Measurements from ENCODE around the gene RRM2. TPM values are rescaled to one million over a fixed set of nuclear protein-coding genes. Genes with fewer than 3 reads are reported as not detected.

The RRM2 gene
- polyA plus RNA-seq, result 10 to 100 TPM; 14.8 to 43.2 TPM

- Histone ChIP-seq H3K4me1 (ENCODE audit: control insufficient read depth in 2 of 2, insufficient read depth in 2 of 2, low read length in 1 of 2) (peaks cover 0 to 8% of the 10 kb centered on the region in 2 donors), H3K9me3 (ENCODE audit: control insufficient read depth in 2 of 2, insufficient read depth in 1 of 2, low read depth in 1 of 2, low read length in 1 of 2) (no peaks in the 10 kb centered on the region), H3K4me3 (ENCODE audit: low read depth in 1 of 2, low read length in 2 of 2) (peak within 1 kb of the TSS; percentile 54 to 55), H3K36me3 (ENCODE audit: control insufficient read depth in 2 of 2, insufficient read depth in 2 of 2, low read length in 1 of 2) (no peaks in the 10 kb centered on the region), H3K27ac (ENCODE audit: low read depth in 2 of 2, low read length in 1 of 2) (peak within 1 kb of the TSS; percentile 11 to 59), H3K27me3 (ENCODE audit: control insufficient read depth in 1 of 2, insufficient read depth in 2 of 2, low read length in 2 of 2) (no peaks in the 10 kb centered on the region)
- 1% methylated on average over 62 to 81 of the region's 81 CpGs for WGBS, 2 donors
Measured at GRCh38 chr2:10122500-10123280, at the start of gene RRM2. Gene RRM2 (plus strand): TSS chr2:10122739. CDS start chr2:10122799, 60 bp downstream.

GRCh38 chr2:10073706-10074105 is 48.8 kb upstream of the RRM2 start:
- 70 to 71% methylated on average over 8 of the region's 8 CpGs for WGBS, 2 donors
- Histone ChIP-seq H3K27ac (ENCODE audit: low read depth in 2 of 2, low read length in 1 of 2) (no peak overlapping the region), H3K4me3 (ENCODE audit: low read depth in 1 of 2, low read length in 2 of 2) (no peak overlapping the region), H3K27me3 (ENCODE audit: control insufficient read depth in 1 of 2, insufficient read depth in 2 of 2, low read length in 2 of 2) (no peaks in the 10 kb centered on the region), H3K36me3 (ENCODE audit: control insufficient read depth in 2 of 2, insufficient read depth in 2 of 2, low read length in 1 of 2) (no peaks in the 10 kb centered on the region), H3K4me1 (ENCODE audit: control insufficient read depth in 2 of 2, insufficient read depth in 2 of 2, low read length in 1 of 2) (no peaks in the 10 kb centered on the region), H3K9me3 (ENCODE audit: control insufficient read depth in 2 of 2, insufficient read depth in 1 of 2, low read depth in 1 of 2, low read length in 1 of 2) (no peaks in the 10 kb centered on the region)

- Histone ChIP-seq H3K36me3 (ENCODE audit: control insufficient read depth in 2 of 2, insufficient read depth in 2 of 2, low read length in 1 of 2) (no peaks in the 10 kb centered on the region), H3K27ac (ENCODE audit: low read depth in 2 of 2, low read length in 1 of 2) (no peak overlapping the region), H3K9me3 (ENCODE audit: control insufficient read depth in 2 of 2, insufficient read depth in 1 of 2, low read depth in 1 of 2, low read length in 1 of 2) (no peaks in the 10 kb centered on the region), H3K4me1 (ENCODE audit: control insufficient read depth in 2 of 2, insufficient read depth in 2 of 2, low read length in 1 of 2) (no peaks in the 10 kb centered on the region), H3K27me3 (ENCODE audit: control insufficient read depth in 1 of 2, insufficient read depth in 2 of 2, low read length in 2 of 2) (no peaks in the 10 kb centered on the region), H3K4me3 (ENCODE audit: low read depth in 1 of 2, low read length in 2 of 2) (no peak overlapping the region)
- WGBS, 2 donors, result 85% methylated on average over 13 of the region's 13 CpGs
Measured at GRCh38 chr2:10075101-10075500, 47.4 kb upstream of the RRM2 start.

- Histone ChIP-seq H3K9me3 (ENCODE audit: control insufficient read depth in 2 of 2, insufficient read depth in 1 of 2, low read depth in 1 of 2, low read length in 1 of 2) (no peaks in the 10 kb centered on the region), H3K4me1 (ENCODE audit: control insufficient read depth in 2 of 2, insufficient read depth in 2 of 2, low read length in 1 of 2) (peaks cover 0 to 5% of the 10 kb centered on the region in 2 donors), H3K27me3 (ENCODE audit: control insufficient read depth in 1 of 2, insufficient read depth in 2 of 2, low read length in 2 of 2) (peaks cover 0 to 3% of the 10 kb centered on the region in 2 donors), H3K36me3 (ENCODE audit: control insufficient read depth in 2 of 2, insufficient read depth in 2 of 2, low read length in 1 of 2) (no peaks in the 10 kb centered on the region), H3K4me3 (ENCODE audit: low read depth in 1 of 2, low read length in 2 of 2) (no peak overlapping the region), H3K27ac (ENCODE audit: low read depth in 2 of 2, low read length in 1 of 2) (no peak overlapping the region)
- 68 to 69% methylated on average over 9 of the region's 9 CpGs for WGBS, 2 donors
Measured at GRCh38 chr2:10075571-10076209, 46.8 kb upstream of the RRM2 start.

- H3K9me3 ChIP-seq (ENCODE audit: control insufficient read depth in 2 of 2, insufficient read depth in 1 of 2, low read depth in 1 of 2, low read length in 1 of 2), result no peaks in the 10 kb centered on the region
- H3K36me3 ChIP-seq (ENCODE audit: control insufficient read depth in 2 of 2, insufficient read depth in 2 of 2, low read length in 1 of 2), result no peaks in the 10 kb centered on the region
- 77 to 83% methylated on average over 13 of the region's 13 CpGs for WGBS, 2 donors
- H3K27ac ChIP-seq (ENCODE audit: low read depth in 2 of 2, low read length in 1 of 2), result no peak overlapping the region
- peaks cover 0 to 5% of the 10 kb centered on the region in 2 donors for H3K27me3 ChIP-seq (ENCODE audit: control insufficient read depth in 1 of 2, insufficient read depth in 2 of 2, low read length in 2 of 2)
- H3K4me3 ChIP-seq (ENCODE audit: low read depth in 1 of 2, low read length in 2 of 2), result no peak overlapping the region
- peaks cover 0 to 5% of the 10 kb centered on the region in 2 donors for H3K4me1 ChIP-seq (ENCODE audit: control insufficient read depth in 2 of 2, insufficient read depth in 2 of 2, low read length in 1 of 2)
Measured at GRCh38 chr2:10076511-10076910, 46.0 kb upstream of the RRM2 start.

GRCh38 chr2:10076988-10077527 is 45.5 kb upstream of the RRM2 start:
- whole genome bisulfite sequencing, 2 donors, result 72 to 85% methylated on average over 5 of the region's 5 CpGs
- H3K4me1 ChIP-seq (ENCODE audit: control insufficient read depth in 2 of 2, insufficient read depth in 2 of 2, low read length in 1 of 2), result peaks cover 0 to 5% of the 10 kb centered on the region in 2 donors
- H3K27ac ChIP-seq (ENCODE audit: low read depth in 2 of 2, low read length in 1 of 2), result no peak overlapping the region
- no peaks in the 10 kb centered on the region for H3K9me3 ChIP-seq (ENCODE audit: control insufficient read depth in 2 of 2, insufficient read depth in 1 of 2, low read depth in 1 of 2, low read length in 1 of 2)
- peaks cover 0 to 5% of the 10 kb centered on the region in 2 donors for H3K27me3 ChIP-seq (ENCODE audit: control insufficient read depth in 1 of 2, insufficient read depth in 2 of 2, low read length in 2 of 2)
- no peak overlapping the region for H3K4me3 ChIP-seq (ENCODE audit: low read depth in 1 of 2, low read length in 2 of 2)
- no peaks in the 10 kb centered on the region for H3K36me3 ChIP-seq (ENCODE audit: control insufficient read depth in 2 of 2, insufficient read depth in 2 of 2, low read length in 1 of 2)

- WGBS, 2 donors, result 78 to 86% methylated on average over 7 of the region's 7 CpGs
- H3K27me3 ChIP-seq (ENCODE audit: control insufficient read depth in 1 of 2, insufficient read depth in 2 of 2, low read length in 2 of 2), result peaks cover 0 to 6% of the 10 kb centered on the region in 2 donors
- no peak overlapping the region for H3K27ac ChIP-seq (ENCODE audit: low read depth in 2 of 2, low read length in 1 of 2)
Measured at GRCh38 chr2:10078001-10078400, 44.5 kb upstream of the RRM2 start.

GRCh38 chr2:10078704-10079265 is 43.8 kb upstream of the RRM2 start:
- 30 to 34% methylated on average over 12 of the region's 12 CpGs for WGBS, 2 donors
- H3K27me3 ChIP-seq (ENCODE audit: control insufficient read depth in 1 of 2, insufficient read depth in 2 of 2, low read length in 2 of 2), result peaks cover 0 to 11% of the 10 kb centered on the region in 2 donors
- peaks cover 0 to 5% of the 10 kb centered on the region in 2 donors for H3K4me1 ChIP-seq (ENCODE audit: control insufficient read depth in 2 of 2, insufficient read depth in 2 of 2, low read length in 1 of 2)
- no peaks in the 10 kb centered on the region for H3K9me3 ChIP-seq (ENCODE audit: control insufficient read depth in 2 of 2, insufficient read depth in 1 of 2, low read depth in 1 of 2, low read length in 1 of 2)
- peak overlapping the region; percentile 26 to 58 for H3K27ac ChIP-seq (ENCODE audit: low read depth in 2 of 2, low read length in 1 of 2)
- H3K36me3 ChIP-seq (ENCODE audit: control insufficient read depth in 2 of 2, insufficient read depth in 2 of 2, low read length in 1 of 2), result no peaks in the 10 kb centered on the region
- peak overlapping the region in 1 of 2 donors; percentile 44 for H3K4me3 ChIP-seq (ENCODE audit: low read depth in 1 of 2, low read length in 2 of 2)

More at GRCh38 chr2:10078001-10078400, 44.5 kb upstream of the RRM2 start:
- Histone ChIP-seq H3K4me3 (ENCODE audit: low read depth in 1 of 2, low read length in 2 of 2) (no peak overlapping the region), H3K9me3 (ENCODE audit: control insufficient read depth in 2 of 2, insufficient read depth in 1 of 2, low read depth in 1 of 2, low read length in 1 of 2) (no peaks in the 10 kb centered on the region), H3K4me1 (ENCODE audit: control insufficient read depth in 2 of 2, insufficient read depth in 2 of 2, low read length in 1 of 2) (peaks cover 0 to 5% of the 10 kb centered on the region in 2 donors), H3K36me3 (ENCODE audit: control insufficient read depth in 2 of 2, insufficient read depth in 2 of 2, low read length in 1 of 2) (no peaks in the 10 kb centered on the region)

- peaks cover 0 to 5% of the 10 kb centered on the region in 2 donors for H3K4me1 ChIP-seq (ENCODE audit: control insufficient read depth in 2 of 2, insufficient read depth in 2 of 2, low read length in 1 of 2)
- 1 to 2% methylated on average over 43 to 53 of the region's 53 CpGs for WGBS, 2 donors
- peak overlapping the region; percentile 35 to 44 for H3K4me3 ChIP-seq (ENCODE audit: low read depth in 1 of 2, low read length in 2 of 2)
- no peaks in the 10 kb centered on the region for H3K9me3 ChIP-seq (ENCODE audit: control insufficient read depth in 2 of 2, insufficient read depth in 1 of 2, low read depth in 1 of 2, low read length in 1 of 2)
- H3K27me3 ChIP-seq (ENCODE audit: control insufficient read depth in 1 of 2, insufficient read depth in 2 of 2, low read length in 2 of 2), result peaks cover 0 to 11% of the 10 kb centered on the region in 2 donors
- peak overlapping the region; percentile 58 to 66 for H3K27ac ChIP-seq (ENCODE audit: low read depth in 2 of 2, low read length in 1 of 2)
- no peaks in the 10 kb centered on the region for H3K36me3 ChIP-seq (ENCODE audit: control insufficient read depth in 2 of 2, insufficient read depth in 2 of 2, low read length in 1 of 2)
Measured at GRCh38 chr2:10079266-10079869, 43.2 kb upstream of the RRM2 start.
